Stimulated activated CD4-positive, alpha-beta T cell treated with anti-CD3 and anti-CD28 coated beads, Interleukin-1b, Interleukin-23, amount 100 ng/mL, for 1 hour (primary cell): ENCODE results near the gene LRMDA.
"Not testable (repeated sequence)": the region's sequence is repeated elsewhere in the genome, so short reads cannot be mapped to it uniquely, and the experiment has no call there.

Source experiments
- DNase-seq, 2 donors: peaks; one replicate each; pipeline ENCODE4 v3.0.0-alpha.2; 2020; ENCODE audit warnings: low read depth in 2 of 2

LRMDA gene

DNA sequence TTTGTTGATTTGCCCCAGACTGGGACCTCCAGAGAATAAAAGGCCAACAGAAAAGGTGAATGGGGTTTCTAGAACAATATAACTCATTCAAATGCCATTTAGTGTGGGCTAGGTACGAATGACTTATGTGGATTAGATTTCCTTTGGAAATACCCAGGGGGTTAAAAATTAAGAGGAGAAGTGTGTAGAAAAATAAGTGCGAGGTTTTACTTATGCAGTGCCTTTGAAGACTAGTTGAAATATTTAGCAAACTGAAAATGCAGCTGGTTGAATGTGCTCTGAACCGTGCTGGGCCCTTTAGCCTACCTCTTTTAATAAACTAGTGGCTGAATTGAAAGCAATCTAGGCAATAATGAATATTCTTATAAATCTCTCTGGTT lies 180.6 kb downstream of the LRMDA start:
- DNase-seq = no peak

DNA sequence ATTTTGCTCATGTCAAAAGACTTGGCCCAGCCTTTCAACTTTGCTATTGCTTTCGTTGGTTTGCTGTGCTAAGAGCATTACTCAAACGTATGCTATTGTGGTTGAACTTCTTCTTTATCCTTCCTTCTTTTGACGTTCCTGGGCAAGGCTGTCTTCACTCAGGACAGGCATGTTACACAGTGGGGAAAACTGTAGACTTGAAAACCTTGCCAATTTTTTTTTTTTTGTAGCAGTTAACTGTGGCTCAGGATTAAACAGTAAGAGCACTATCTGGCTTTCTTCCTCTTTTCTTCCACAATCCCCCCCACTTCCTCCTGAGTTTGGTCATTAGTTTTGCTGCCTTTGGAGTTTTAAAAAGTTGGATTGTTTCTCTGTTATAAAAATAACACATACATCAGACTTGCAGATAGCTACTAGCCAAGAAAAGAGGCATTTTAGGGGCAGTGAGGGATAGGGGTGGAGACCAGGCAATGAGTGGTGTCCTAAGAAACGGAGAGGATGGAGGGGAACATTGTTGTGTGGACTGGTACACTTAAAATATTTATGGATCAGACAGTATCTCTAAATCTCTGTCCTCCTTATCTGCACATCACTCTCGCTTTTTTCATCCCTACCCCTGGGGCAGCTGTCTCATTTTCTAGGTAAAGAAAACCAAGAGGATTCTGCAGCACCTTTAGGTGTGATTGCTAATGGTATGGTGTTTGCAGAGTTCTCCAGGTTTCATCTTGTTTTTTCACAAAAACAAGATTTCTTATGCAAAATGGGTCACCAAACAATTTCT lies 181.7 kb downstream of the LRMDA start:
- DNase-seq = no peak

DNA sequence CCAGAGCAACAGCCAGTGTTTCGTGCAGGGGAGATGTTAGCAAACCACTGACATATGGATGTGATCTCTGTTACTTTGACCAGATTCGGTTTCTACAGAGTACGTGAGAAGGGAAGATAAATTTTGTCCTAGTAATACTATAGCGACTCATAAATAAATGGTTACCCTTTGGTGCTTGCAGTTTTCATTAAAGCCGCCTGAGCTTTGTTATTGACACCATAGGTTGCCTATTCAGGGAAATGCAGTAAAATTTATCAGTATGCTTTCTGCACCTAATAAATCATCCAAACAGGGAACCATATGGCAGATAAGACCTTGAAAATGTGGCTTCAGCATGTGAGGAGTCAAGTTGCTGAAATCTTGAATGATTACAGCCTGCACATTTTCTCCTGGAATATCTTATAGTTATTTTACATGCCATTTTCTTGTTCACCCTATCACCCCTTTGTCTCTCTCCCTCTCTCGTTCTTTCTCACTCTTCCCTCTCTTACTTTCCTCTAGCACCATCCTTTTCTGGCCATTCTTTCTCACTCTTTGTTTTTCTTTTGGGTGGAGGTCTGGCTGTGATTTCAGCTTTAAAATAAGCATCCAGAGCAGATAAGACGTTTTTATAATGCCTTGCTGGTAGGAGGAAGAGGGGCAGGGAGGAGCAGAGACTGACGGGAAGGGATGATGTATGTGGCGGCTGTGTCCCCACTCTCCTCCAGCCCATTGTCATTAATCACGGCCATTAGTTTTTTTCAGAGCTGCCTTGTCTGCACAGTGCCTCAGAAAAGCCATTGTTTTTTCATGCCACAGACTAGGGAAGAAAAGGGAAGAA lies 182.5 kb downstream of the LRMDA start:
- no peak for DNase-seq

DNA sequence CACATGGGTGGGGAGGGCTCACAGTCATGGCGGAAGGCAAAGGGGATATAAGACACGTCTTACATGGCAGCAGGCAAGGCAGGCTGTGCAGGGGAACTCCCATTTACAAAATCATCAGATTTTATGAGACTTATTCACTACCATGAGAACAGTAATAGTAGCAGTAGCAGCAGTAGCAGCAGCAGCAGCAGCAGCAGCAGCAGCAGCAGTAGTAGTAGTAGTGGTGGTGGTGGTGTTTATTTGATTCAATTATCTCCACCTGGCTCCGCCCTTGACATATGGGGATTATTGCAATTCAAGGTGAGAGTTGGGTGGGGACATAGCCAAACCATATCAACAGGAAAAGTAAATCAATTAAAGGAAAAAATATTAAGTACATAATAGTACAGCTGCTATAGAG lies 184.7 kb downstream of the LRMDA start:
- DNase-seq = no peak

GRCh38 chr10:75616874-75617478 lies 185.6 kb downstream of the LRMDA start:
- DNase-seq = no peak

- no peak for DNase-seq
Observed at GRCh38 chr10:75617485-75618155, 186.2 kb downstream of the LRMDA start.

DNA sequence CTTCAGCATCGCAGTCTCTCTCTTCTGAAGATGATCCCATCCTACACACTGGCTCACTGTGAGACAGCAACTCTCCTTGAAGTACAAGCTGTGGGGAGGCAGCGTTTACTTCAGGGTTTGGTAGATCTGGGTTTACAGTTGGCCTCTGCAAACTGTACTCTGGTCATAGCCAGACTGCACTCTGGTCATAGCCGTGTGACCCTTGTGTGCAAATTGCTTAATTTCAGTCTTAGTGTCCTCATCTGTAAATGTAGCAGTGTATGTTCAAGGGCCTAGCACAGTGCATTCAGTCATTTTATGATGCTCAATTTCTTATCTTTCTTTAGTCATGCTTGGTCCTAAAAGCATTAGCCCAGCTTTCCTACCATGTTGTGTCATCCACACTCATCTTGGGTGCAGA lies 188.2 kb downstream of the LRMDA start:
- DNase-seq = no peak

GRCh38 chr10:75620356-75620755 lies 188.9 kb downstream of the LRMDA start:
- DNase-seq = no peak

GRCh38 chr10:75621003-75621402 lies 189.6 kb downstream of the LRMDA start:
- not testable (repeated sequence) for DNase-seq

DNA sequence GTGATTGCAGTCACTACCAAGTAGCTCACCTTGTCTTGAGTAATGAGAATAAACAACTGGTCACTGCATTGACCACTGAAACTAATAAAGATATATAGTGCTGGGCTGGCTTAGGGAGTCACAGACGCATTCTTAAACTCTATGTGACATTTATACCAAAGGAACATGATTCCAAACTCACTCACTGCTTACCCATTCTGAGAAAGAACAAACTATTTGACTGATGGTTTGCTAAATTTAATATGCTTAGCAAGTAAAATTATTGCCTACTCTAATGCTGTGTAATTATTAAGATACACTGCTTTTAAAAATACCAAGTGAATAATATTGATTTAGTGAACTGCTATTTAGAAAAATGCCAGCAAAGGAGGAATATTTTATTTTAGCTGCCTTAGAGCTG lies 191.1 kb downstream of the LRMDA start:
- no peak for DNase-seq

GRCh38 chr10:75623310-75624093 lies 192.1 kb downstream of the LRMDA start:
- no peak for DNase-seq

DNA sequence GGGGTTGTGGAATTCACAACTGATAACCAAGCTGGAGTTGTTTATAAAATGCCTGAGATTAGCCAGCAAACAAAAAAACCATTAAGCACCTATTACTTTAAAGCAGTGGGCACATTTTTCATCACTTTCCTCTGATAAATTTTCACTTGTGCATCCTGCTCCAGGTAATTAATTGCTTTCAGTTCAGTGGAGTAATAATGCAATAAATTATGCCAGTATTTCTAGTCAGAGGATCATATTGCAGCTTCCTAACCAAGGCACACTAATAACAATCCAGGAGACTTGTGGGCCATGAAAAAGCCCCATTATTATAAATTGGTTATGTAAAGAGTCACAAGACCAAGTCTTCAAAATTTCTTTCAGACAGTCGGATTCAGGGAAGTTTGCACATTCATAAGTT lies 193.2 kb downstream of the LRMDA start:
- DNase-seq = no peak

DNA sequence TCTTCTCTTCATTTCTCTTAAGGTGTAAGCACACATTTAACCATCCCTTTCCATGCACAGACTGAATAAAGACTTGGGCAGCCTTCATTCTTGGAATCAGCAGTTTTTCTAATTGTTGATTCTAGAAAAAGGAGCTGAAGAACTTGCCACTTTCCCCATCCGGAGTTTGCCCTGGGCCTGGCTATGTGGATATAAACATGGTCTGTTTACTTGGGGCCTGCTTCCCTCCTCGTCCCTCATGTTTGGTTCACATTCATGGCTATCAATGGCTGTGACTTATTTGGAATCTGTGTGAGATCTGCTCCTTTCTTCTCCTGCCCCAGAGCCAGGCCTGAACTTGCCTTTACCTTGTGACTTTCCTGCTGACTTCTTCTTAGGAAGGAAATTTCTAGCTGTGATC lies 199.3 kb downstream of the LRMDA start:
- DNase-seq = no peak

DNA sequence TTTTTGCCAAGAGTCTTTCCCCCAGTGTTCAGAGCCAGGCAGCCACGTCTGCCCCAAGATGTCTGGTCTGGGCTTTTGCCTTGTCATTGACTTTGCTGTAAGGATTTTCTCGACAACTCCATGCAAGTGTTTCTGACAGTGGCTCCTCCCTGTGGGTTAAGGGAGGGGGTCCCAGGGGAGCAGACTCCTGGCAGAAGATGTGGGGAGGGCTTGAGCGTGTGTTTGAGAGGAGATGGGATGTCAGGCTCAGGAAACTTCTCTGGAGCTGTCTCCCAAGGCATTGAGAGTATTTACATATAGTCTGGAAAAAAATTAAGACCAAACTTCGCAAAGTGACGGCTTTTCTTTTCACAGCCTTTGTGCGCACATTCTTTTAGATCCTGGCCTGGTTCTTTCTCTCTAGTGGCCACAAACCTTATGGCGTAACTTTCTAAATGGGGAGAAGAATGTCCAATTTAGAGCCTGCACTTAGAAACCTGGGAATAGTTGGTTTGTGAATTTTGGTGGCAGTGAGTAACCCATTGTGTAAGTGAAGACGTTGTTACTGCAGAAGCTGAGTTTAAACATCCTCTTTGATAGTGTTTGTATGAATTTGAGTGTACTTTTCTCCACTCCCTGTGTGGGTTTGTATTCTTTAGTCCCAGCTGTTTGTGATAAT lies 201.5 kb downstream of the LRMDA start:
- no peak for DNase-seq

DNA sequence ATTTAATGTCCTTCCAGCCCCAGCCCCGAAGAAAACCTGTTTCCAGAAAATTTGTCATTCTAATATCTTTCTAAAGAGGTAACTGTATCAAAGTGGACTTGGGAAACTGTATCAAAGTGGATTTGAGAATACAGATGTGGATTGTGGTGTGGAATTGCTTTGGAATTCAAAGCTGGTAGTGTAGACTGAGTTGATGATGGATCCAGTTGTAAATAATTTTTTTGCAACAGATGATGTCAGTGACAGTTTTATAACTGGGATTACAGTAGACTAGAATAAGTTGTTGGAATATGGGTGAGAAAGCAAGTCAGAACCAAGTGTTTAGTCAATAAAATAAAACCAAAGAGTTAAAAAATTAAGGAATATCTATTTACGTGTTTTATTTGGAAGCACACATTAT lies 202.1 kb downstream of the LRMDA start:
- DNase-seq = no peak

DNA sequence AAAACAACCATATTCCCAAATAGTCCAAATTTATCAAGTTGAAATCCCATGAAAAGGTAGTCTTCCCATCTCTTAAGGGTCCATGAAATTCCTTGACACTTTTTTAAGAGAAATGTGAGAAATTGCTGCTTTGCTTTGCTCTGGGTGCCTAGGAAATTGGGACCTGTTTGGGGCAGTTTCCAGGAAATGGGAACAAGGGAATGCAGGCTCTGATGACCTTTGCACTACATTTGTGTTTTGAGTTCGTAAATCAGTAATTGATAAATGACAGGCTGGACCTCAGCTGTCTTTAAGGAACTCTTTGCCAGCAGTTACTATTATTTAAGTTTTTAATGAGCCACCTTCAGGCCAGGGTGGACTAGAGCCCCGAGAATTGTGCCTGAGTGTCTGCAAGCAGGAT lies 203.5 kb downstream of the LRMDA start:
- DNase-seq = no peak

DNA sequence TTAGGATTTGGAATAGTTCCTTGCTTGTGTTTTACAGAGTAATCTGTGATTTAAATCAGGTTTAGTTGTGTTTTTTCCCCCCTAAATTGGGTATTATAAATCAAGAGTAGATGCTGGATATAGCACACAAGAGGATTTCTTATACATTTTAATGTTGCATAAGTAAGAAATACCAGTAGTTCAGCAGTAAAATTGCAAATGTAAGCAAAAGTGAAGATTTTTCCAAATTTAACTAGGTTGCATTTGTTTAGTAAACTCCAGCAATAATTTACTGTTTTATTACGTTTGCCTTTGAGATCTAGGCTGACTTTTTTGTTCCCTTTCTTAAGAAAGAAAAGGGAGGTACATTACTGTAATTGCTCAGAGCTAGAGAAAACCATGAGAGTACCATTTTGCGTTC lies 207.3 kb downstream of the LRMDA start:
- DNase-seq = no peak

GRCh38 chr10:75639736-75640135 lies 208.3 kb downstream of the LRMDA start:
- DNase-seq = no peak

DNA sequence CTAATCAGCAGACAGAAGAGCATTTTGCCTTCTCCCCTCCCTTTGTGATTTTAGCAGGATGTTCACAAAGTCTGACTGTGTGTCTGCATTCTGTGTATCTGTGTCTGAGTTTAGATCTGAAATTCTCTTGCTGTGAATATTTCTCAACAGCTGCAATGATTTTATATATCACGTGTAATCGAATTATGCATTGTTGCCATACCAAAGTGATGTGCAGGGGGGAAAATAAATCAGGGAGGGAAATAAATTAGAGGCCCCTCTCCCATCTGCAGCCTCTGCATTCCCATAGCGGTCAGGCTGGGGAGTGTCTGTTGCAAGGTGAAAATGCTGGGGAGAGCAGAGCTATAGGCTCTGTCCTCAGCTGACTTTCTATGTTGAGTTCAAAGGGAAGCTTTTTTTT lies 209.0 kb downstream of the LRMDA start:
- no peak for DNase-seq

- DNase-seq = no peak
Observed at GRCh38 chr10:75640803-75641202, 209.4 kb downstream of the LRMDA start.

DNA sequence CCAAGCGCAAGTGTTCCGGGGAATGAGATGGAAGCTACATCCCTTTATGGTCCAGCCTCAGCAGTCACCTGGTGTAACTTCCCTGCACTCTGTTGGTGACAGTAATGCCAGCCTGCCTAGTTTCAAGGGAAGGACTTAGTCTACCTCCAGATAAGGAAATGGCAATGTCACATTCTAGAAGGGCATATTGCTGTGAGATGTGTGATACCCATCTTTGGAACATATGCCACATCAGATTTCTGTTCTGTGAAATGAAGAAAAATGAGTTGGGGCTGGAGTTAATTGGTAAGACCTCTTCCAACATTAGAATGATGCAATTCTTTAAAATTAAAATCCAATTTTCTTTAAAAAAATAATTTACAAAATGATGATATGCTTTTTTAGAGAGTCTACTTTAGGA lies 212.0 kb downstream of the LRMDA start:
- DNase-seq = no peak
